ENCODE results near the gene KCNH1. TPM values are rescaled to one million over a fixed set of nuclear protein-coding genes. Genes with fewer than 3 reads are reported as not detected.

Gene KCNH1
- total and polyA plus RNA-seq, 3 donors from 2014 or later, result 1.5 to 4.2 (median 2.8) TPM

DNA sequence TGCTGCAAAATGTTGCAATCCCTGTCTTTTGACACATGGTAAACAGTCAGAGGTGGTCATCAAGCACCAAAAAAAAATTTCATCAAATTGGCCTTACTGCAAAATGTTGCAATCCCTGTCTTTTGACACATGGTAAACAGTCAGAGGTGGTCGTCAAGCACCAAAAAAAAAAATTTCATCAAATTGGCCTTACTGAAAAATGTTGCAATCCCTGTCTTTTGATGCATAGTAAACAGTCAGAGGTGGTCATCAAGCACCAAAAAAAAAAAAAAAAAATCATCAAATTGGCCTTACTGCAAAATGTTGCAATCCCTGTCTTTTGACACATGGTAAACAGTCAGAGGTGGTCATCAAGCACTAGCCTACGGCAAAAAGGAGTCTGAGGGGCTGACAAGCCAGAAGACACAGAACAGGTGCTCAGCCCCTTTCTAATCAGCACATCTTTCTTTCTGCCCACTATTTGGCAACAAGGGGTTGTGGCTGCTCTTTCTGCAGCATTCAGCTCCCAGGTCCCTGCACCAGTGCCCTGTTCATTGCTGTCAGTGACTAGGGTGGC lies 223.8 kb downstream of the KCNH1 start:
- TF ChIP-seq, protein P1, sequence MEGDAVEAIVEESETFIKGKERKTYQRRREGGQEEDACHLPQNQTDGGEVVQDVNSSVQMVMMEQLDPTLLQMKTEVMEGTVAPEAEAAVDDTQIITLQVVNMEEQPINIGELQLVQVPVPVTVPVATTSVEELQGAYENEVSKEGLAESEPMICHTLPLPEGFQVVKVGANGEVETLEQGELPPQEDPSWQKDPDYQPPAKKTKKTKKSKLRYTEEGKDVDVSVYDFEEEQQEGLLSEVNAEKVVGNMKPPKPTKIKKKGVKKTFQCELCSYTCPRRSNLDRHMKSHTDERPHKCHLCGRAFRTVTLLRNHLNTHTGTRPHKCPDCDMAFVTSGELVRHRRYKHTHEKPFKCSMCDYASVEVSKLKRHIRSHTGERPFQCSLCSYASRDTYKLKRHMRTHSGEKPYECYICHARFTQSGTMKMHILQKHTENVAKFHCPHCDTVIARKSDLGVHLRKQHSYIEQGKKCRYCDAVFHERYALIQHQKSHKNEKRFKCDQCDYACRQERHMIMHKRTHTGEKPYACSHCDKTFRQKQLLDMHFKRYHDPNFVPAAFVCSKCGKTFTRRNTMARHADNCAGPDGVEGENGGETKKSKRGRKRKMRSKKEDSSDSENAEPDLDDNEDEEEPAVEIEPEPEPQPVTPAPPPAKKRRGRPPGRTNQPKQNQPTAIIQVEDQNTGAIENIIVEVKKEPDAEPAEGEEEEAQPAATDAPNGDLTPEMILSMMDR (IDR thresholded peaks at IDR 0.05), result no peak
- TF ChIP-seq POLR2A (IDR thresholded peaks at IDR 0.05), result no peak
- no peaks in the 10 kb centered on the region for H3K4me1 ChIP-seq
- 47 to 55% methylated on average over 2 of the region's 2 CpGs for WGBS, 2 donors

DNA sequence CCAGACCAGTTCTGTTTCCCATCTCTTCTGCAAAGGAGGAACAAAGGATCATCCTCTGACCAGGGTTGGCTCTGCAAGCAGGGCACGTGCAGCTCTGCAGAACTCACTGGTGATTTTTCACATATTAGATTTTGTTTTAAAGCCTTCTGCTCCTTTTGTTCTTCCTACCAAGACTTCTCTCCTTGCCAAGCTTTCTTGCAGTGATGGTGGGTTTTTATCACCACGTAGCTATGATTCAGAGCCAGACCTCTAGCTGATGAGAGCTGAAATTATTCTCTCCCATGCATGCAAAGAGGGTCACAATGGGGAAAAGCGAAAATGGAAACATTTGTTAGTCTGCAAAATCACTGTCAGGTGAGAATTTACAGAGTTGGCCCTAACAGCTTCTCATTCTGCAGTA lies 225.2 kb downstream of the KCNH1 start:
- H3K4me1 ChIP-seq, result no peaks in the 10 kb centered on the region
- H3K36me3 ChIP-seq (ENCODE audit: low read depth, missing control alignments), result no peaks in the 10 kb centered on the region
- no peak overlapping the region for H3K4me3 ChIP-seq
- WGBS, 2 donors, result 67 to 77% methylated on average over 3 of the region's 3 CpGs
- no peak for DNase-seq
- intact Hi-C loops (cut with DNase I; ENCODE audit: low total_unique reads), result no loop called here
- H3K27ac ChIP-seq, result no peak overlapping the region
- H3K9me3 ChIP-seq, result no peaks in the 10 kb centered on the region
- TF ChIP-seq, protein P1 (IDR thresholded peaks at IDR 0.05), result no peak
- TF ChIP-seq POLR2A (IDR thresholded peaks at IDR 0.05), result no peak
- H3K27me3 ChIP-seq, result no peaks in the 10 kb centered on the region

More for the DNA sequence above, 223.8 kb downstream of the KCNH1 start:
- no peaks in the 10 kb centered on the region for H3K36me3 ChIP-seq (ENCODE audit: low read depth, missing control alignments)
- no peak overlapping the region for H3K4me3 ChIP-seq
- no peaks in the 10 kb centered on the region for H3K27me3 ChIP-seq
- intact Hi-C loops (cut with DNase I; ENCODE audit: low total_unique reads), result no loop called here
- no peak for DNase-seq
- no peaks in the 10 kb centered on the region for H3K9me3 ChIP-seq
- H3K27ac ChIP-seq, result no peak overlapping the region

DNA sequence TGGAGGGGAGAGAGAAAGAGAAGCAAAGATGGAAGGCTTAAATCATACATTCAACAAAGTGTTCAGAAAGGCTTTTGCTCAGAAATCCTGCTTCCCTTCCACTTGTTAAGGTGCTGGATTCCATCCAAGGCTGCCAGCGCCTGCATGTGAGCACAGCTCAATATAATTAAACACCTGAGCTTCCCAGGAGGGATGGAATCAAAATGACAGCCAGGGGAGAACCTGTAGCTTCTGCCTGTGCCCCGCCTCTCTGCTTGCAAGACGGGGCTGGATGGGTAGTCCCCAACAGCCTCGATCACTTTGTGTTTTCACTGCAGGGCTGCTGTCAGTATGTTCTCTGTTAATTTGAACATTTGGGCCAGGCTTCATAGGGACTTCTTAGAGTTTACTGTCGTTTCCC lies 225.7 kb downstream of the KCNH1 start:
- no peaks in the 10 kb centered on the region for H3K27me3 ChIP-seq
- no peaks in the 10 kb centered on the region for H3K4me1 ChIP-seq
- TF ChIP-seq, protein P1 (IDR thresholded peaks at IDR 0.05), result no peak
- no peak for TF ChIP-seq POLR2A (IDR thresholded peaks at IDR 0.05)
- no peak overlapping the region for H3K4me3 ChIP-seq
- H3K36me3 ChIP-seq (ENCODE audit: low read depth, missing control alignments), result no peaks in the 10 kb centered on the region
- WGBS, 2 donors, result 66 to 80% methylated on average over 5 of the region's 5 CpGs
- no peaks in the 10 kb centered on the region for H3K9me3 ChIP-seq
- DNase-seq, result no peak
- H3K27ac ChIP-seq, result no peak overlapping the region
- intact Hi-C loops (cut with DNase I; ENCODE audit: low total_unique reads), result no loop called here

DNA sequence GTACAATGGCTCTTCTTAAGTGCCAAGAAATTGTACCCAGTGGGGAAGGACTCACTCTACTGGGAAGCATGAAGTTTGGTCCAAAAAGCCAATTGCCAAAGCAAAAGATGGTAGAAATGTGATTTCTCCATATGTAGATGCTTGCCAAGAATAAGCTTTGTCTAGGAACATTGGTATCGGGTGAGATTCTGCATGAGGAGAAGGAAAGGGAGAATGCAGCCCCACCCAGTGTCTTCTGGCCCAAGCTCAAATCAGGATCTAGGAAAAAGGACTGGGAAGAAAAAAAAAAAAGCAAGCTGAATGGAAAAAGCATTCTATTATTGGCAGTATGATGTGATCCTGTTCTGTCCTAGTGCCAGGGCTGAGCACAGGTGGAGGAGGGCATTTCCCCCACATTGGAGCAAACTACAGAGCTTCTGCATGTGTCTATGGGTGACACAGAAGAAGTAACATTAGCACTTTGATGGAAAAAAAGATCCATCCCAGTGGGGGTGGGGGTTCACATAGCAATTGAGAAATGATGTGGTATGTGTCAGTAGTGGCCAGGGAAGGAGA lies 226.6 kb downstream of the KCNH1 start:
- TF ChIP-seq, protein P1 (IDR thresholded peaks at IDR 0.05), result no peak
- no peak for TF ChIP-seq POLR2A (IDR thresholded peaks at IDR 0.05)
- H3K27ac ChIP-seq, result no peak overlapping the region
- no peaks in the 10 kb centered on the region for H3K9me3 ChIP-seq
- no peak for DNase-seq
- 77% methylated on average over 1 of the region's 1 CpG for WGBS, 2 donors
- H3K36me3 ChIP-seq (ENCODE audit: low read depth, missing control alignments), result no peaks in the 10 kb centered on the region
- H3K27me3 ChIP-seq, result no peaks in the 10 kb centered on the region
- H3K4me3 ChIP-seq, result no peak overlapping the region
- no peaks in the 10 kb centered on the region for H3K4me1 ChIP-seq
- intact Hi-C loops (cut with DNase I; ENCODE audit: low total_unique reads), result no loop called here

DNA sequence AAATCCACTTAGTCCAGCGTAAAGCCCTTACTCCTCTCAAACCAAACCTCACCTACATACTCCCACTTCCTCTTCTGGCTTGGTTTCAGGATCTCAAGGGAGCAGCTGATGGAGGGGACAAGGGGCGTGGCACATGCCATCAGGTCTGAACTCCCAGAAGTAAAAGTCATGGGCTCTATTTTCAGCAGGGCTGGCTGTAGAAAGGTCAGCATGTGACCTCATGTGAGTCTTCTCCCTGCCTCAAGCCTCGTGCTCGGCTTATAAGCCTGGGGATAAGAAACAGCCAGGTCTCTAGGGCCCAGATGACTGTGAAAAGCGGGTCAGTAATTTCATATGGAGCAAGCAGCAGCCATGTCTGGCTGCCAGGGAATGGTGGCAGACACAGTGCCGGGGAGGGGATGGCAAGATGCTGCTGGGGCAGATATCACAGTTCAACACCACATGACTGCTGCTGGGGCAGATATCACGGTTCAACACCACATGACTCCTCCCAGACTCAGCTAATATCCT lies 227.9 kb downstream of the KCNH1 start:
- no peaks in the 10 kb centered on the region for H3K27me3 ChIP-seq
- H3K27ac ChIP-seq, result no peak overlapping the region
- H3K9me3 ChIP-seq, result no peaks in the 10 kb centered on the region
- no peaks in the 10 kb centered on the region for H3K36me3 ChIP-seq (ENCODE audit: low read depth, missing control alignments)
- H3K4me1 ChIP-seq, result no peaks in the 10 kb centered on the region
- no peak overlapping the region for H3K4me3 ChIP-seq
- DNase-seq, result no peak
- no peak for TF ChIP-seq POLR2A (IDR thresholded peaks at IDR 0.05)
- TF ChIP-seq, protein P1 (IDR thresholded peaks at IDR 0.05), result no peak
- 69 to 71% methylated on average over 7 of the region's 7 CpGs for WGBS, 2 donors
- intact Hi-C loops (cut with DNase I; ENCODE audit: low total_unique reads), result no loop called here

All from testis (tissue), 3 donors.